Measurements from ENCODE around the gene NQO2. TPM values are rescaled to one million over a fixed set of nuclear protein-coding genes. Genes with fewer than 3 reads are reported as not detected.
"Not testable (repeated sequence)": the region's sequence is repeated elsewhere in the genome, so short reads cannot be mapped to it uniquely, and the experiment has no call there.

NQO2 gene
- total and polyA plus RNA-seq, 3 donors from 2014 or later = 9.5 to 35.6 (median 16.8) TPM

GRCh38 chr6:3046295-3046694, 46.6 kb downstream of the NQO2 start:
- Histone ChIP-seq H3K4me1 (no peaks in the 10 kb centered on the region), H3K36me3 (ENCODE audit: low read depth, missing control alignments) (no peaks in the 10 kb centered on the region), H3K27ac (no peak overlapping the region), H3K9me3 (no peaks in the 10 kb centered on the region), H3K27me3 (no peaks in the 10 kb centered on the region), H3K4me3 (no peak overlapping the region)
- 88 to 90% methylated on average over 3 of the region's 3 CpGs for WGBS, 2 donors
- no peak for DNase-seq
- intact Hi-C loops (cut with DNase I; ENCODE audit: low total_unique reads) = loop anchor here (5.0 kb wide), 1 partner anchor 44 kb away; no protein-coding TSS in a partner anchor
- TF ChIP-seq POLR2A (IDR thresholded peaks at IDR 0.05) (no peak), CTCF (IDR thresholded peaks at IDR 0.05) (no peak)

GRCh38 chr6:3048009-3048408, 48.3 kb downstream of the NQO2 start:
- H3K4me1 ChIP-seq; H3K4me3 ChIP-seq; DNase-seq; H3K9me3 ChIP-seq; H3K27ac ChIP-seq; H3K27me3 ChIP-seq; H3K36me3 ChIP-seq (ENCODE audit: low read depth, missing control alignments): not testable (repeated sequence)
- WGBS, 2 donors = 86 to 94% methylated on average over 4 of the region's 4 CpGs
- intact Hi-C loops (cut with DNase I; ENCODE audit: low total_unique reads) = loop anchor here (5.0 kb wide), 1 partner anchor 46 kb away; no protein-coding TSS in a partner anchor

- Histone ChIP-seq H3K4me3 (peak overlapping the region; percentile 57 to 60), H3K4me1 (no peaks in the 10 kb centered on the region), H3K27ac (no peak overlapping the region), H3K27me3 (no peaks in the 10 kb centered on the region), H3K9me3 (no peaks in the 10 kb centered on the region), H3K36me3 (ENCODE audit: low read depth, missing control alignments) (no peaks in the 10 kb centered on the region)
- TF ChIP-seq CTCF (IDR thresholded peaks at IDR 0.05) (no peak), POLR2A (IDR thresholded peaks at IDR 0.05) (no peak)
- DNase-seq = no peak
- 63 to 64% methylated on average over 17 of the region's 17 CpGs for WGBS, 2 donors
- intact Hi-C loops (cut with DNase I; ENCODE audit: low total_unique reads) = loop anchor here (10.0 kb wide), 1 partner anchor 208 kb away; the partner anchor contains the start of gene SERPINB1
Observed at GRCh38 chr6:3052481-3053230, 53.0 kb downstream of the NQO2 start.

GRCh38 chr6:3053231-3053508, 53.5 kb downstream of the NQO2 start:
- TF ChIP-seq CTCF (IDR thresholded peaks at IDR 0.05) (no peak), POLR2A (IDR thresholded peaks at IDR 0.05) (no peak)
- Histone ChIP-seq H3K4me1 (no peaks in the 10 kb centered on the region), H3K9me3 (no peaks in the 10 kb centered on the region), H3K36me3 (ENCODE audit: low read depth, missing control alignments) (no peaks in the 10 kb centered on the region), H3K4me3 (peak overlapping the region; percentile 57 to 60), H3K27me3 (no peaks in the 10 kb centered on the region), H3K27ac (peak overlapping the region; percentile 2 to 46)
- intact Hi-C loops (cut with DNase I; ENCODE audit: low total_unique reads) = loop anchor here (10.0 kb wide), 1 partner anchor 208 kb away; the partner anchor contains the start of gene SERPINB1
- no peak for DNase-seq
- WGBS, 2 donors = 46 to 57% methylated on average over 11 of the region's 11 CpGs

GRCh38 chr6:3054229-3055157, 54.8 kb downstream of the NQO2 start:
- intact Hi-C loops (cut with DNase I; ENCODE audit: low total_unique reads) = loop anchor here (10.0 kb wide), 1 partner anchor 210 kb away; the partner anchor contains the start of gene SERPINB1
- peak; percentile 40 for DNase-seq
- H3K36me3 ChIP-seq (ENCODE audit: low read depth, missing control alignments); H3K4me1 ChIP-seq; H3K9me3 ChIP-seq; H3K27me3 ChIP-seq: not testable (repeated sequence)
- Histone ChIP-seq H3K4me3 (peak overlapping the region; percentile 57 to 60), H3K27ac (peak overlapping the region in 1 of 2 donors; percentile 36)
- WGBS, 2 donors = 28 to 41% methylated on average over 27 of the region's 27 CpGs

- WGBS, 2 donors = 40 to 50% methylated on average over 3 of the region's 3 CpGs
- not testable (repeated sequence) for H3K36me3 ChIP-seq (ENCODE audit: low read depth, missing control alignments); H3K4me3 ChIP-seq; H3K4me1 ChIP-seq; H3K27me3 ChIP-seq; H3K9me3 ChIP-seq; H3K27ac ChIP-seq; DNase-seq
- intact Hi-C loops (cut with DNase I; ENCODE audit: low total_unique reads) = loop anchor here (10.0 kb wide), 1 partner anchor 210 kb away; the partner anchor contains the start of gene SERPINB1
Observed at GRCh38 chr6:3055158-3055499, 55.4 kb downstream of the NQO2 start.

Measured in testis (tissue), 3 donors.